Activated CD4-positive, alpha-beta T cell treated with anti-CD3 and anti-CD28 coated beads for 1 hour (primary cell): ENCODE data around the gene BRSK1.
"Not testable (repeated sequence)": the region's sequence is repeated elsewhere in the genome, so short reads cannot be mapped to it uniquely, and the experiment has no call there.

Experiments
- DNase-seq: peaks from one replicate; pipeline ENCODE4 v3.0.0-alpha.2; 2020

The BRSK1 gene

GRCh38 chr19:55305983-55306562, 22.3 kb downstream of the BRSK1 start:
- DNase-seq, result no peak

- no peak for DNase-seq
Measured at GRCh38 chr19:55306712-55307111, 22.9 kb downstream of the BRSK1 start.

GRCh38 chr19:55308281-55308680, 24.5 kb downstream of the BRSK1 start:
- no peak for DNase-seq

GRCh38 chr19:55309448-55309847, 25.7 kb downstream of the BRSK1 start:
- no peak for DNase-seq

GRCh38 chr19:55310498-55310897, 26.7 kb downstream of the BRSK1 start:
- no peak for DNase-seq

- DNase-seq, result no peak
Measured at GRCh38 chr19:55311397-55311796, 27.6 kb downstream of the BRSK1 start.

- no peak for DNase-seq
Measured at GRCh38 chr19:55311797-55312196, 28.0 kb downstream of the BRSK1 start.

GRCh38 chr19:55312621-55313512, 29.1 kb downstream of the BRSK1 start:
- no peak for DNase-seq

- no peak for DNase-seq
Measured at GRCh38 chr19:55314396-55314795, 30.6 kb downstream of the BRSK1 start.

GRCh38 chr19:55315956-55316525, 32.2 kb downstream of the BRSK1 start:
- DNase-seq, result no peak

GRCh38 chr19:55316646-55317045, 32.8 kb downstream of the BRSK1 start:
- DNase-seq, result no peak

GRCh38 chr19:55319785-55320184, 36.0 kb downstream of the BRSK1 start:
- no peak for DNase-seq

GRCh38 chr19:55320844-55321419, 37.1 kb downstream of the BRSK1 start:
- DNase-seq, result no peak

GRCh38 chr19:55321466-55322137, 37.8 kb downstream of the BRSK1 start:
- no peak for DNase-seq

GRCh38 chr19:55322204-55322885, 38.5 kb downstream of the BRSK1 start:
- no peak for DNase-seq

GRCh38 chr19:55324662-55325061, 40.9 kb downstream of the BRSK1 start:
- DNase-seq, result no peak

GRCh38 chr19:55325172-55325571, 41.4 kb downstream of the BRSK1 start, which contains the start of gene TMEM150B:
TSS of gene TMEM150B (minus strand) at chr19:55325341. CDS start at chr19:55321036, 4,305 bp downstream.
- DNase-seq, result no peak

GRCh38 chr19:55328774-55329318, 45.0 kb downstream of the BRSK1 start:
- not testable (repeated sequence) for DNase-seq

GRCh38 chr19:55329791-55330190, 46.0 kb downstream of the BRSK1 start:
- DNase-seq, result not testable (repeated sequence)

GRCh38 chr19:55333870-55334269, 50.1 kb downstream of the BRSK1 start:
- no peak for DNase-seq

- DNase-seq, result no peak
Measured at GRCh38 chr19:55336101-55336500, 52.3 kb downstream of the BRSK1 start.
